AG04449 (cell line): Measurements from ENCODE around the gene PALLD.

Source experiments
- CTCF ChIA-PET: fragments of 350-600 bp; formaldehyde crosslinking; extraction: SDS; loops from one replicate; lab custom pipeline; 2021; ENCODE audit warnings: antibody characterized with exemption; lab: Yijun Ruan, JAX
- POLR2A ChIA-PET: fragments of 400-600, 350-600 bp; formaldehyde crosslinking; extraction: SDS; loops from one replicate; lab custom pipeline; 2020; ENCODE audit warnings: antibody characterized with exemption, inconsistent platforms; lab: Yijun Ruan, JAX
- DNase-seq: peaks from one replicate; pipeline ENCODE4 v3.0.0-alpha.2; 2010; ENCODE audit warnings: low read depth, low spot score
- H3K4me3 ChIP-seq: 2 replicates; pipeline ENCODE4 v1.5.1; 2011; ENCODE audit warnings: low read depth, mild to moderate bottlenecking, control low read depth, low read length
- CTCF ChIP-seq: IDR thresholded peaks from one replicate; pipeline ENCODE4 v1.5.1; 2011; ENCODE audit warnings: mild to moderate bottlenecking, moderate library complexity, low read length, control low read depth, inconsistent platforms; ENCODE audit not compliant: insufficient read depth; ENCODE audit errors: missing control alignments

The PALLD gene

DNA sequence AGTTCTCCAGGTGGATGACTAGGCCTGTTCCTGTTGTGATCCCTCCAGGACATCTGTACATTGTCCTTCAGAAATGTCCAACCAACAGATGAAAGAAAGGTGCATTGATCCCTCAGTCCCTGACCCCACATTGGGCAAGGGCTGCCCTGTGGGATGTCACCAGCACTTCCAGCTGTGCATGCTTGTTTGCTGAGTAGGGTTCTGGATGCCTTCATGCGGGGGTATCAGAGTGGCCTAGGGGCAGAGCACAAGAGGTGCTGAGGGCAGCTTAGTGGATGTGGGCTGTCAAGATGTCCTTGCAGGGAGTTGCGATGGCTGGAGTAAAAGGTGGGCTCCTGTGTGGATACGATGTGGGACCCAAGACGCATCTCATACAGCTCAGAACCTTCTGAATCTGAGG is 112.5 kb downstream of the PALLD start:
- ChIA-PET CTCF (interaction anchor here (1.2 to 1.7 kb wide), 3 partner anchors 9 to 239 kb away, joined by 3 to 4 read pairs (median 3); no protein-coding TSS in a partner anchor), POLR2A (interaction anchor here (0.9 kb wide), 1 partner anchor 25 kb away, joined by 3 read pairs; no protein-coding TSS in a partner anchor)
- TF ChIP-seq CTCF = no peak
- H3K4me3 ChIP-seq = no peak overlapping the region
- DNase-seq = no peak

DNA sequence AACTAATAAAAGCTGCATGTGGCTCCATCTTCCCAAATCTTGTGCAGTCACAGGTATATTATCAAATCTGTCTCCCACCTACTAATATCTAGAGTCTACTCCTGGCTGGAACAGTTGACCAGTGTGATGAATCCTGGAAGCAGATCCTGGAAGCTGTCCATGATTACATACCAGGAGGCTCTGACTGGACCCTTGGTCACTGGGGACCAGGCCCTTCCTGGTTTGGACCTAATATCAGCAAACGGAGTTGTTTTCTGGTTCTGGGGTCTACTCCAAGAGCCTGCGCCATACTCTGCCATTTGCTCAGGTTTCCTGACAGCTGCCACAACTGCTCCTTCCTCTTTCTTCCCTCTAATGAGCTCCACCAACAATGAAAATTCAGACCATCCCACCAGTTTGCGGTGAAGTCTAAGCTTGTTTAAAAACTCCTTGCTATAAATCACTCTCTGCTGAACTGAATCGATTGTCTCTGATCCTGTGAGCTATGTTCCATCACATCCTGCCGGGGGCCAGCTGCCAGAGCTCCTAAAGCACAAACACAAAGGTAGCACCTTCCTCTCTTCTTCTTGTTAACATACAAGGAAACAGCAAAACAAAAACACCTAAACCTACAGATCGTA is 114.2 kb downstream of the PALLD start:
- TF ChIP-seq CTCF = no peak
- H3K4me3 ChIP-seq = no peak overlapping the region
- DNase-seq = no peak
- ChIA-PET POLR2A (interaction anchor here (1.0 kb wide), 1 partner anchor 26 kb away, joined by 4 read pairs; no protein-coding TSS in a partner anchor), CTCF (interaction anchor here (1.1 to 2.1 kb wide), 5 partner anchors 21 to 100 kb away, joined by 3 to 6 read pairs (median 3); no protein-coding TSS in a partner anchor)

GRCh38 chr4:168612450-168613135 is 115.7 kb downstream of the PALLD start:
- POLR2A ChIA-PET = no interaction called here
- DNase-seq = no peak
- CTCF ChIA-PET = interaction anchor here (1.3 to 2.1 kb wide), 2 partner anchors 27 kb away, joined by 3 to 6 read pairs; no protein-coding TSS in a partner anchor
- H3K4me3 ChIP-seq = no peak overlapping the region
- no peak for TF ChIP-seq CTCF

DNA sequence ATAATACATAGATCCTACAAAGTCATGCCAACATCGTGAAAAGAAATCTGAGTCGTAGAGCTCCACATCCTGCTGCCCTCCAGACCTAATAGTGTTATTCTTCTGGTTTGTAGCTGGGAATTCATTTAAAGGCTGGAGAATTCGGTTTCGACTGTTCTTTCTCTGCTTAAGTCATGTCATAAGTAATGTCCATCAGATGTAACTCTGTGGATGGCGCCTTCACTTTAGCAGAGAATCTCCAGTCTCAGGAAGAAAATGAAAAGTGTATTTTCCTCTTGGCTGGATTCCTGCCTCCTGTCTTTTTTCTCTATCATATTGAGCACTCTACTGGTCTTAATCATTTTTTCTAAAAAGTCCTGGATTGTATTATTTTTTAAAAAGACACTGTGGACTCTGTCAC is 117.0 kb downstream of the PALLD start:
- TF ChIP-seq CTCF = no peak
- no peak for DNase-seq
- CTCF ChIA-PET = interaction anchor here (1.2 to 1.5 kb wide), 3 partner anchors 29 to 75 kb away, joined by 3 read pairs; no protein-coding TSS in a partner anchor
- H3K4me3 ChIP-seq = no peak overlapping the region
- POLR2A ChIA-PET = no interaction called here

- DNase-seq = no peak
- ChIA-PET POLR2A (no interaction called here), CTCF (interaction anchor here (0.9 to 1.5 kb wide), 4 partner anchors 16 to 76 kb away, joined by 3 to 5 read pairs (median 3); no protein-coding TSS in a partner anchor)
- H3K4me3 ChIP-seq = no peak overlapping the region
- TF ChIP-seq CTCF = no peak
These were observed 117.6 kb downstream of the PALLD start for GRCh38 chr4:168614281-168615057.
